ENCODE results near the gene EDDM3A. TPM values are rescaled to one million over a fixed set of nuclear protein-coding genes. Genes with fewer than 3 reads are reported as not detected.

EDDM3A gene
- polyA plus RNA-seq, 1 of the 3 experiments (the other 2 are of a cell fraction) = not detected

DNA sequence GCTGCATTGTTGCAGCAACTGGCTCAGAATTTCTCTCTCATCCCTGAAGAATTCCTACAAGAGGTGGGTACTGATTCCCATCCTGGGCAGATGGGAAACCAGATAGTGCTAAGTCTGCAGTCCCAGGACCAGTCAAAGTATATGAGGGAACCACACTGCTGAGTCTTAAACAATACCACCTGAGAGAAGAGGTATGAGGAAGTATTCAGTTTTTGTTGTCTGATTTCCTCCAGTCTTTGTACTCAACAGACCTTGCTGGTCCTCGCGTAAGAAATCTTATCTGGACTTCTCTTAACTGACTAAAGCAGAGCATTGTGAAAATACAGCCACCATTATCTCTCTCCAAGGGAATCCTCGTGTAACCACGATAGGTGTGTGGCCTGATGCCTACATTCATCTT, 3.6 kb upstream of the EDDM3A start:
- WGBS (ENCODE audit: low lambda C conversion rate) = 17% methylated on average over 4 of the region's 4 CpGs
- Histone ChIP-seq H2AFZ (ENCODE audit: low read depth) (no peak overlapping the region), H3K27ac (ENCODE audit: low read depth in 2 of 2, low read length in 1 of 2) (no peak overlapping the region), H3K9ac (no peak overlapping the region), H3K36me3 (replicated peaks in 1 of 2; ENCODE audit: control insufficient read depth in 1 of 2, insufficient read depth in 2 of 2, low read length in 1 of 2) (no peaks in the 10 kb centered on the region), H3K9me2 (no peaks in the 10 kb centered on the region), H4K20me1 (ENCODE audit: insufficient read depth) (no peaks in the 10 kb centered on the region), H3K9me3 (no peaks in the 10 kb centered on the region), H3F3A (replicated peaks; ENCODE audit: insufficient read depth) (no peaks in the 10 kb centered on the region), H3K4me1 (ENCODE audit: control insufficient read depth in 1 of 2, insufficient read depth in 2 of 2, low read depth in 1 of 2, low read length in 1 of 2) (no peaks in the 10 kb centered on the region), H3K79me2 (ENCODE audit: insufficient read depth) (no peaks in the 10 kb centered on the region), H3K4me3 (ENCODE audit: low read depth in 2 of 2, low read length in 1 of 2) (no peak overlapping the region), H3K27me3 (ENCODE audit: insufficient read depth) (no peaks in the 10 kb centered on the region; the same call in 1 of the 2 replicates), H3K4me2 (no peak overlapping the region)
- no peak for TF ChIP-seq FOXJ3 (CRISPR knock-in tag; IDR thresholded peaks at IDR 0.05)
- TF ChIP-seq, protein P1, sequence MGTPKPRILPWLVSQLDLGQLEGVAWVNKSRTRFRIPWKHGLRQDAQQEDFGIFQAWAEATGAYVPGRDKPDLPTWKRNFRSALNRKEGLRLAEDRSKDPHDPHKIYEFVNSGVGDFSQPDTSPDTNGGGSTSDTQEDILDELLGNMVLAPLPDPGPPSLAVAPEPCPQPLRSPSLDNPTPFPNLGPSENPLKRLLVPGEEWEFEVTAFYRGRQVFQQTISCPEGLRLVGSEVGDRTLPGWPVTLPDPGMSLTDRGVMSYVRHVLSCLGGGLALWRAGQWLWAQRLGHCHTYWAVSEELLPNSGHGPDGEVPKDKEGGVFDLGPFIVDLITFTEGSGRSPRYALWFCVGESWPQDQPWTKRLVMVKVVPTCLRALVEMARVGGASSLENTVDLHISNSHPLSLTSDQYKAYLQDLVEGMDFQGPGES (IDR thresholded peaks at IDR 0.05; ENCODE audit: low read depth, low read length) = no peak
- TF ChIP-seq EP300 (IDR thresholded peaks at IDR 0.05; ENCODE audit: borderline replicate concordance in 1 of 2, low read depth in 1 of 2, low read length in 1 of 2) = no peak
- TF ChIP-seq ELF1 (IDR thresholded peaks at IDR 0.05) = no peak
- no peak for TF ChIP-seq FOXM1 (IDR thresholded peaks at IDR 0.05; ENCODE audit: low read depth)
- no peak for TF ChIP-seq RXRA (IDR thresholded peaks at IDR 0.05; ENCODE audit: borderline replicate concordance, low read depth)
- TF ChIP-seq TEAD4 (IDR thresholded peaks at IDR 0.05; ENCODE audit: borderline replicate concordance, insufficient read depth) = no peak
- TF ChIP-seq YY1 (IDR thresholded peaks at IDR 0.05; ENCODE audit: low read depth) = no peak
- TF ChIP-seq, protein P2, sequence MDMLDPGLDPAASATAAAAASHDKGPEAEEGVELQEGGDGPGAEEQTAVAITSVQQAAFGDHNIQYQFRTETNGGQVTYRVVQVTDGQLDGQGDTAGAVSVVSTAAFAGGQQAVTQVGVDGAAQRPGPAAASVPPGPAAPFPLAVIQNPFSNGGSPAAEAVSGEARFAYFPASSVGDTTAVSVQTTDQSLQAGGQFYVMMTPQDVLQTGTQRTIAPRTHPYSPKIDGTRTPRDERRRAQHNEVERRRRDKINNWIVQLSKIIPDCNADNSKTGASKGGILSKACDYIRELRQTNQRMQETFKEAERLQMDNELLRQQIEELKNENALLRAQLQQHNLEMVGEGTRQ (IDR thresholded peaks at IDR 0.05; ENCODE audit: borderline replicate concordance, low read depth, low read length) = no peak
- no peak for TF ChIP-seq POLR2AphosphoS5 (IDR thresholded peaks at IDR 0.05; ENCODE audit: low read depth, low read length)
- TF ChIP-seq NFIC (IDR thresholded peaks at IDR 0.05; ENCODE audit: borderline replicate concordance) = no peak
- no peak for TF ChIP-seq NRF1 (IDR thresholded peaks at IDR 0.05; ENCODE audit: low read depth, low read length)
- TF ChIP-seq SIN3A (IDR thresholded peaks at IDR 0.05; ENCODE audit: borderline replicate concordance, low read depth, low read length) = no peak
- TF ChIP-seq, protein P3, sequence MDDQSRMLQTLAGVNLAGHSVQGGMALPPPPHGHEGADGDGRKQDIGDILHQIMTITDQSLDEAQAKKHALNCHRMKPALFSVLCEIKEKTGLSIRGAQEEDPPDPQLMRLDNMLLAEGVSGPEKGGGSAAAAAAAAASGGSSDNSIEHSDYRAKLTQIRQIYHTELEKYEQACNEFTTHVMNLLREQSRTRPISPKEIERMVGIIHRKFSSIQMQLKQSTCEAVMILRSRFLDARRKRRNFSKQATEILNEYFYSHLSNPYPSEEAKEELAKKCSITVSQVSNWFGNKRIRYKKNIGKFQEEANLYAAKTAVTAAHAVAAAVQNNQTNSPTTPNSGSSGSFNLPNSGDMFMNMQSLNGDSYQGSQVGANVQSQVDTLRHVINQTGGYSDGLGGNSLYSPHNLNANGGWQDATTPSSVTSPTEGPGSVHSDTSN (IDR thresholded peaks at IDR 0.05) = no peak
- TF ChIP-seq EZH2phosphoT487 (IDR thresholded peaks at IDR 0.05; ENCODE audit: borderline replicate concordance, low read depth) = no peak
- TF ChIP-seq, protein P4, sequence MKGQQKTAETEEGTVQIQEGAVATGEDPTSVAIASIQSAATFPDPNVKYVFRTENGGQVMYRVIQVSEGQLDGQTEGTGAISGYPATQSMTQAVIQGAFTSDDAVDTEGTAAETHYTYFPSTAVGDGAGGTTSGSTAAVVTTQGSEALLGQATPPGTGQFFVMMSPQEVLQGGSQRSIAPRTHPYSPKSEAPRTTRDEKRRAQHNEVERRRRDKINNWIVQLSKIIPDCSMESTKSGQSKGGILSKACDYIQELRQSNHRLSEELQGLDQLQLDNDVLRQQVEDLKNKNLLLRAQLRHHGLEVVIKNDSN (IDR thresholded peaks at IDR 0.05; ENCODE audit: borderline replicate concordance, low read depth) = no peak
- no peak for TF ChIP-seq MXI1 (IDR thresholded peaks at IDR 0.05; ENCODE audit: low read depth, low read length)
- no peak for TF ChIP-seq FOSL2 (IDR thresholded peaks at IDR 0.05; ENCODE audit: borderline replicate concordance, low read depth)
- TF ChIP-seq CHD2 (IDR thresholded peaks at IDR 0.05; ENCODE audit: low read length, partially characterized antibody) = no peak
- no peak for DNase-seq
- POLR2A ChIA-PET = no interaction called here
- CTCF ChIA-PET = no interaction called here
